OCI-LY3 (cell line): ENCODE results near the gene MRPS5.

Experiments used
- H2AFZ ChIP-seq: fragments of 200-600, 300-600 bp; shearing (Covaris generic); 2 replicates; pipeline ENCODE4 v1.6.0; 2014; ENCODE audit warnings: antibody characterized with exemption, low read depth, low read length
- H3K27ac ChIP-seq: fragments of 200-600, 300-600 bp; sonication (generic); 2 replicates; pipeline ENCODE4 v1.5.1; 2014; ENCODE audit warnings: mild to moderate bottlenecking, low read length, moderate library complexity, mixed read lengths
- H3K27me3 ChIP-seq: fragments of 200-600, 300-600 bp; sonication (generic); 2 replicates; pipeline ENCODE4 v1.6.1; 2014; ENCODE audit warnings: low read depth, low read length, mixed read lengths
- H3K36me3 ChIP-seq: fragments of 200-600, 300-600 bp; sonication (generic); replicated peaks from 2 replicates; pipeline ENCODE3; 2014; ENCODE audit warnings: low read depth, low read length, mixed read lengths
- H3K4me1 ChIP-seq: fragments of 300-600, 200-600 bp; sonication (generic); 2 replicates; pipeline ENCODE4 v1.6.1; 2014; ENCODE audit warnings: low read length, mixed read lengths
- H3K4me2 ChIP-seq: fragments of 200-600, 300-600 bp; sonication (generic); 2 replicates; pipeline ENCODE4 v1.6.1; 2014; ENCODE audit warnings: low read length, mixed read lengths
- H3K4me3 ChIP-seq: fragments of 300-600, 200-600 bp; sonication (generic); 2 replicates; pipeline ENCODE4 v1.5.1; 2014; ENCODE audit warnings: antibody characterized with exemption, mild to moderate bottlenecking, low read length, moderate library complexity
- H3K79me2 ChIP-seq: fragments of 300-600, 200-600 bp; shearing (Covaris generic); 2 replicates; pipeline ENCODE4 v1.6.1; 2014; ENCODE audit warnings: mild to moderate bottlenecking, low read length, mixed read lengths
- H3K9ac ChIP-seq: fragments of 300-600, 200-600 bp; shearing (Covaris generic); 2 replicates; pipeline ENCODE4 v1.6.0; 2014; ENCODE audit warnings: mild to moderate bottlenecking, low read length, moderate library complexity
- H3K9me3 ChIP-seq: fragments of 200-600, 300-600 bp; shearing (Covaris generic); 2 replicates; pipeline ENCODE4 v1.6.1; 2014; ENCODE audit warnings: low read length, mixed read lengths; ENCODE audit not compliant: insufficient read depth
- H4K20me1 ChIP-seq: fragments of 200-600, 300-600 bp; sonication (generic); 2 replicates; pipeline ENCODE4 v1.6.1; 2016; ENCODE audit warnings: low read length, mixed read lengths; ENCODE audit not compliant: insufficient read depth
- CTCF ChIP-seq: fragments of 200-600, 300-600 bp; sonication (generic); IDR thresholded peaks from 2 replicates; pipeline ENCODE4 v1.5.1; 2014; ENCODE audit warnings: antibody characterized with exemption, low read length, low read depth
- EZH2phosphoT487 ChIP-seq: fragments of 200-600 bp; shearing (Covaris generic); IDR thresholded peaks from 2 replicates; pipeline ENCODE4 v1.6.1; 2018; ENCODE audit warnings: antibody characterized with exemption, mixed run types, low read depth

Gene MRPS5

GRCh38 chr2:95046371-95047112, 75.1 kb downstream of the MRPS5 start:
- Histone ChIP-seq H4K20me1 (no peaks in the 10 kb centered on the region), H3K4me2 (no peak overlapping the region), H3K4me1 (no peaks in the 10 kb centered on the region), H3K9me3 (no peaks in the 10 kb centered on the region), H3K27me3 (peaks cover 6% of the 10 kb centered on the region; the same call in 1 of the 2 replicates), H2AFZ (no peak overlapping the region), H3K79me2 (no peaks in the 10 kb centered on the region), H3K9ac (no peak overlapping the region), H3K27ac (no peak overlapping the region), H3K36me3 (no peaks in the 10 kb centered on the region), H3K4me3 (no peak overlapping the region)
- no peak for TF ChIP-seq CTCF
- no peak for TF ChIP-seq EZH2phosphoT487

GRCh38 chr2:95044601-95045000, 77.0 kb downstream of the MRPS5 start:
- Histone ChIP-seq H3K27ac (no peak overlapping the region), H3K79me2 (no peaks in the 10 kb centered on the region), H3K4me2 (no peak overlapping the region), H3K36me3 (no peaks in the 10 kb centered on the region), H3K9me3 (no peaks in the 10 kb centered on the region), H3K27me3 (0 out of 2 replicates have a peak, but pooled peaks cover 3% of the 10 kb centered on the region), H3K4me1 (no peaks in the 10 kb centered on the region), H2AFZ (no peak overlapping the region), H4K20me1 (no peaks in the 10 kb centered on the region), H3K4me3 (no peak overlapping the region), H3K9ac (no peak overlapping the region)
- TF ChIP-seq CTCF (no peak), EZH2phosphoT487 (no peak)

- H2AFZ ChIP-seq, result no peak overlapping the region
- no peak overlapping the region for H3K27ac ChIP-seq
- no peaks in the 10 kb centered on the region for H3K79me2 ChIP-seq
- H3K9ac ChIP-seq, result no peak overlapping the region
- TF ChIP-seq EZH2phosphoT487, result no peak
- TF ChIP-seq CTCF, result no peak
- no peak overlapping the region for H3K4me2 ChIP-seq
- H3K4me1 ChIP-seq, result no peaks in the 10 kb centered on the region
- H3K36me3 ChIP-seq, result no peaks in the 10 kb centered on the region
- H3K9me3 ChIP-seq, result no peaks in the 10 kb centered on the region
- H3K4me3 ChIP-seq, result no peak overlapping the region
- H3K27me3 ChIP-seq, result 0 out of 2 replicates have a peak, but pooled peaks cover 3% of the 10 kb centered on the region
- H4K20me1 ChIP-seq, result no peaks in the 10 kb centered on the region
Observed at GRCh38 chr2:95043300-95044093, 78.1 kb downstream of the MRPS5 start.

- Histone ChIP-seq H3K4me1 (no peaks in the 10 kb centered on the region), H3K4me2 (no peak overlapping the region), H3K27ac (no peak overlapping the region)
Observed at GRCh38 chr2:95042472-95043271, 78.9 kb downstream of the MRPS5 start.

More at GRCh38 chr2:95042472-95043271, 78.9 kb downstream of the MRPS5 start:
- TF ChIP-seq CTCF, result no peak
- Histone ChIP-seq H3K4me3 (no peak overlapping the region), H3K36me3 (no peaks in the 10 kb centered on the region), H3K79me2 (no peaks in the 10 kb centered on the region), H2AFZ (no peak overlapping the region), H3K27me3 (0 out of 2 replicates have a peak, but pooled peaks cover 3% of the 10 kb centered on the region), H4K20me1 (no peaks in the 10 kb centered on the region), H3K9me3 (no peaks in the 10 kb centered on the region), H3K9ac (no peak overlapping the region)
